SK-N-SH treated with all-trans-retinoic acid at 6 μM for 48 hours (cell line): ENCODE data around the gene SLC7A5.

Source experiments
- ATAC-seq: fragments of 200-7000 bp; cut with Tn5 transposase; 3 replicates; pipeline ENCODE4 v1.9.1; 2020; ENCODE audit warnings: mild to moderate bottlenecking, moderate library complexity
- ARNTL ChIP-seq: fragments of 450-650 bp; formaldehyde crosslinking; IDR thresholded peaks from 2 replicates; pipeline ENCODE4 v1.5.0; 2020; ENCODE audit warnings: low read depth, mild to moderate bottlenecking, moderate library complexity, borderline replicate concordance
- BACH2 ChIP-seq: fragments of 250-450 bp; sonication (Bioruptor Pico); IDR thresholded peaks from 2 replicates; pipeline ENCODE4 v1.9.0; 2021; ENCODE audit warnings: mild to moderate bottlenecking, borderline replicate concordance
- CREB5 ChIP-seq: fragments of 250-450 bp; sonication (Bioruptor Pico); IDR thresholded peaks from 2 replicates; pipeline ENCODE4 v1.5.1; 2020; ENCODE audit warnings: low read depth, mild to moderate bottlenecking, moderate library complexity
- CSDC2 ChIP-seq: fragments of 250-450 bp; sonication (Bioruptor Pico); IDR thresholded peaks from 2 replicates; pipeline ENCODE4 v1.5.0; 2020; ENCODE audit warnings: mild to moderate bottlenecking, moderate library complexity
- CSRNP3 ChIP-seq: fragments of 250-450 bp; sonication (Bioruptor Pico); IDR thresholded peaks from 2 replicates; pipeline ENCODE4 v1.5.1; 2021; ENCODE audit warnings: mild to moderate bottlenecking, moderate library complexity
- ESRRG ChIP-seq: fragments of 250-450 bp; sonication (Bioruptor Pico); IDR thresholded peaks from 2 replicates; pipeline ENCODE4 v1.6.1; 2021; ENCODE audit warnings: mild to moderate bottlenecking
- ISL1 ChIP-seq: fragments of 250-450 bp; sonication (Bioruptor Pico); IDR thresholded peaks from 2 replicates; pipeline ENCODE4 v2.1.2; 2022; ENCODE audit warnings: mild to moderate bottlenecking, moderate library complexity
- OSR1 ChIP-seq: fragments of 250-450 bp; sonication (Bioruptor Pico); IDR thresholded peaks from 2 replicates; pipeline ENCODE4 v1.8.0; 2022; ENCODE audit warnings: moderate library complexity, mild to moderate bottlenecking, inconsistent platforms
- PATZ1 ChIP-seq: fragments of 250-450 bp; sonication (Bioruptor Pico); IDR thresholded peaks from 2 replicates; pipeline ENCODE4 v1.8.0; 2020; ENCODE audit warnings: mild to moderate bottlenecking, moderate library complexity, borderline replicate concordance
- POU6F1 ChIP-seq: fragments of 250-450 bp; sonication (Bioruptor Pico); IDR thresholded peaks from 2 replicates; pipeline ENCODE4 v1.8.0; 2021; ENCODE audit warnings: low read depth, mild to moderate bottlenecking, moderate library complexity, borderline replicate concordance
- RARB ChIP-seq: fragments of 250-450 bp; sonication (Bioruptor Pico); IDR thresholded peaks from 2 replicates; pipeline ENCODE4 v1.8.0; 2021; ENCODE audit warnings: mild to moderate bottlenecking, moderate library complexity
- SNAI2 ChIP-seq: fragments of 250-450 bp; sonication (Bioruptor Pico); IDR thresholded peaks from 2 replicates; pipeline ENCODE4 v1.5.0; 2020; ENCODE audit warnings: mild to moderate bottlenecking, moderate library complexity
- TCF4 ChIP-seq: fragments of 250-450 bp; sonication (Bioruptor Pico); IDR thresholded peaks from 2 replicates; pipeline ENCODE4 v1.8.0; 2021; ENCODE audit warnings: mild to moderate bottlenecking, moderate library complexity, borderline replicate concordance
- TOX ChIP-seq: fragments of 250-450 bp; sonication (Bioruptor Pico); IDR thresholded peaks from 2 replicates; pipeline ENCODE4 v1.8.0; 2021; ENCODE audit warnings: mild to moderate bottlenecking, moderate library complexity, borderline replicate concordance
- ZC3H10 ChIP-seq: fragments of 250-450 bp; sonication (Bioruptor Pico); IDR thresholded peaks from 2 replicates; pipeline ENCODE4 v1.5.1; 2021; ENCODE audit warnings: mild to moderate bottlenecking, moderate library complexity
- ZFP30 ChIP-seq: fragments of 450-650 bp; formaldehyde crosslinking; IDR thresholded peaks from 2 replicates; pipeline ENCODE4 v1.5.0; 2022; ENCODE audit warnings: mild to moderate bottlenecking, moderate library complexity
- ZNF565 ChIP-seq: fragments of 450-650 bp; formaldehyde crosslinking; conservative IDR thresholded peaks from 2 replicates; pipeline ENCODE4 v1.5.0; 2020; ENCODE audit warnings: low read depth, mild to moderate bottlenecking, moderate library complexity
- ZNF70 ChIP-seq: fragments of 450-650 bp; formaldehyde crosslinking; IDR thresholded peaks from 2 replicates; pipeline ENCODE4 v1.5.0; 2020; ENCODE audit warnings: mild to moderate bottlenecking, moderate library complexity
- ZNF8 ChIP-seq: fragments of 450-650 bp; formaldehyde crosslinking; IDR thresholded peaks from 2 replicates; pipeline ENCODE4 v1.5.0; 2020; ENCODE audit warnings: mild to moderate bottlenecking, moderate library complexity

The SLC7A5 gene

GRCh38 chr16:87834668-87835473 lies 34.4 kb downstream of the SLC7A5 start:
- TF ChIP-seq TCF4 (CRISPR knock-in tag): no peak
- TF ChIP-seq ARNTL: no peak
- TF ChIP-seq PATZ1 (CRISPR knock-in tag): no peak
- no peak for TF ChIP-seq OSR1 (CRISPR knock-in tag)
- no peak for TF ChIP-seq ZFP30 (CRISPR knock-in tag)
- TF ChIP-seq SNAI2 (CRISPR knock-in tag): no peak
- ATAC-seq: peak; percentile 54

- TF ChIP-seq ZFP30 (CRISPR knock-in tag) (no peak), TOX (no peak), CSDC2 (CRISPR knock-in tag) (no peak), OSR1 (CRISPR knock-in tag) (no peak), ISL1 (no peak), POU6F1 (CRISPR knock-in tag) (no peak), RARB (CRISPR knock-in tag) (no peak), SNAI2 (CRISPR knock-in tag) (no peak), CREB5 (CRISPR knock-in tag) (no peak), ZNF8 (CRISPR knock-in tag) (no peak), BACH2 (CRISPR knock-in tag) (no peak), ZNF70 (CRISPR knock-in tag) (no peak), CSRNP3 (CRISPR knock-in tag) (no peak)
- ATAC-seq: no peak; the same call in 2 of the 3 replicates
These were observed 35.2 kb downstream of the SLC7A5 start for GRCh38 chr16:87834005-87834667.

GRCh38 chr16:87833548-87833947 lies 35.8 kb downstream of the SLC7A5 start:
- ATAC-seq: no peak
- TF ChIP-seq ESRRG (CRISPR knock-in tag): no peak
- no peak for TF ChIP-seq ZC3H10 (CRISPR knock-in tag)
- no peak for TF ChIP-seq CSRNP3 (CRISPR knock-in tag)
- no peak for TF ChIP-seq ZNF565 (CRISPR knock-in tag)
- no peak for TF ChIP-seq BACH2 (CRISPR knock-in tag)
- no peak for TF ChIP-seq POU6F1 (CRISPR knock-in tag)
- no peak for TF ChIP-seq CSDC2 (CRISPR knock-in tag)
- no peak for TF ChIP-seq ARNTL
- no peak for TF ChIP-seq ZNF70 (CRISPR knock-in tag)
- TF ChIP-seq ZFP30 (CRISPR knock-in tag): no peak
- no peak for TF ChIP-seq SNAI2 (CRISPR knock-in tag)
